ENCODE results near the gene BIN2. TPM values are rescaled to one million over a fixed set of nuclear protein-coding genes. Genes with fewer than 3 reads are reported as not detected.

Gene BIN2
- total and polyA plus RNA-seq, 10 of the 15 experiments (the other 5 are each of a cell fraction or from before 2014, with no cell fraction given): 8.6 to 42.9 (median 32.1) TPM

DNA sequence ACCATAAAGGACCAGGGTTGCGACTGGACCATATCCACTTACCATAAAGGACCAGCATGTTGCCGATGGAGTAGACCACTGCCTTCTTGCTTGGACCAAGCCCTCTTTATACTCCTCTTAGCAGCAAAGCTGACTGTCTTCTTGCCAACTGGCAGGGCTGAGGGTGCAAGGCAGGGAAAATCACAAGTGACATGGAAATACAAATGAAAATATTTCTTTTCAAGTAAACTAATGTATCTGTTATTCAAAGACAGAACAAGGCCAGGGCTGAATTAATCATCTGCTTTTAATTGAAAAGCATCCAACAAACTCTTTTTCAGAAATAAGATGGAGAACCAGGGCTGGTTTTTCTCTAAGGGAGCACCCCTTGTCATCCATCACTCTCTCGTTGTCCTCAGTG is 22.6 kb upstream of the BIN2 start, which contains the start of gene CELA1 (continued):
- no peak for TF ChIP-seq POU2F2 (IDR thresholded peaks at IDR 0.05; ENCODE audit: borderline replicate concordance, low read depth, low read length)
- TF ChIP-seq, protein P1, sequence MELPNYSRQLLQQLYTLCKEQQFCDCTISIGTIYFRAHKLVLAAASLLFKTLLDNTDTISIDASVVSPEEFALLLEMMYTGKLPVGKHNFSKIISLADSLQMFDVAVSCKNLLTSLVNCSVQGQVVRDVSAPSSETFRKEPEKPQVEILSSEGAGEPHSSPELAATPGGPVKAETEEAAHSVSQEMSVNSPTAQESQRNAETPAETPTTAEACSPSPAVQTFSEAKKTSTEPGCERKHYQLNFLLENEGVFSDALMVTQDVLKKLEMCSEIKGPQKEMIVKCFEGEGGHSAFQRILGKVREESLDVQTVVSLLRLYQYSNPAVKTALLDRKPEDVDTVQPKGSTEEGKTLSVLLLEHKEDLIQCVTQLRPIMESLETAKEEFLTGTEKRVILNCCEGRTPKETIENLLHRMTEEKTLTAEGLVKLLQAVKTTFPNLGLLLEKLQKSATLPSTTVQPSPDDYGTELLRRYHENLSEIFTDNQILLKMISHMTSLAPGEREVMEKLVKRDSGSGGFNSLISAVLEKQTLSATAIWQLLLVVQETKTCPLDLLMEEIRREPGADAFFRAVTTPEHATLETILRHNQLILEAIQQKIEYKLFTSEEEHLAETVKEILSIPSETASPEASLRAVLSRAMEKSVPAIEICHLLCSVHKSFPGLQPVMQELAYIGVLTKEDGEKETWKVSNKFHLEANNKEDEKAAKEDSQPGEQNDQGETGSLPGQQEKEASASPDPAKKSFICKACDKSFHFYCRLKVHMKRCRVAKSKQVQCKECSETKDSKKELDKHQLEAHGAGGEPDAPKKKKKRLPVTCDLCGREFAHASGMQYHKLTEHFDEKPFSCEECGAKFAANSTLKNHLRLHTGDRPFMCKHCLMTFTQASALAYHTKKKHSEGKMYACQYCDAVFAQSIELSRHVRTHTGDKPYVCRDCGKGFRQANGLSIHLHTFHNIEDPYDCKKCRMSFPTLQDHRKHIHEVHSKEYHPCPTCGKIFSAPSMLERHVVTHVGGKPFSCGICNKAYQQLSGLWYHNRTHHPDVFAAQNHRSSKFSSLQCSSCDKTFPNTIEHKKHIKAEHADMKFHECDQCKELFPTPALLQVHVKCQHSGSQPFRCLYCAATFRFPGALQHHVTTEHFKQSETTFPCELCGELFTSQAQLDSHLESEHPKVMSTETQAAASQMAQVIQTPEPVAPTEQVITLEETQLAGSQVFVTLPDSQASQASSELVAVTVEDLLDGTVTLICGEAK (IDR thresholded peaks at IDR 0.05; ENCODE audit: borderline replicate concordance): no peak

GRCh38 chr12:51345681-51346080 is 21.7 kb upstream of the BIN2 start:
- no peak overlapping the region for H3K9ac ChIP-seq (ENCODE audit: control insufficient read depth, insufficient read depth, low read length)
- H3K27me3 ChIP-seq (replicated peaks in 1 of 2; ENCODE audit: control insufficient read depth in 2 of 2, insufficient read depth in 2 of 2, low read length in 1 of 2): no peaks in the 10 kb centered on the region
- no peak overlapping the region for H2AFZ ChIP-seq (ENCODE audit: control insufficient read depth, low read depth, low read length)
- 82% methylated on average over 7 of the region's 7 CpGs for WGBS (ENCODE audit: insufficient coverage, insufficient replicate concordance, low lambda C conversion rate, missing lambda C conversion rate)
- CTCF ChIA-PET: interaction anchor here (0.6 to 1.3 kb wide), 2 partner anchors 248 to 577 kb away, joined by 3 to 4 read pairs; no protein-coding TSS in a partner anchor
- H3K27ac ChIP-seq (ENCODE audit: control insufficient read depth, insufficient read depth): no peak overlapping the region
- H3K9me3 ChIP-seq (replicated peaks; ENCODE audit: control insufficient read depth, insufficient read depth, low read length): no peaks in the 10 kb centered on the region
- ATAC-seq: no peak
- H3K79me2 ChIP-seq (ENCODE audit: control insufficient read depth, insufficient read depth, low read length): no peaks in the 10 kb centered on the region
- POLR2A ChIA-PET: no interaction called here
- H3K36me3 ChIP-seq (ENCODE audit: control insufficient read depth in 2 of 2, insufficient read depth in 2 of 2, low read length in 1 of 2): no peaks in the 10 kb centered on the region
- RAD21 ChIA-PET (ENCODE audit: unreplicated experiment): interaction anchor here (1.1 kb wide), 1 partner anchor 581 kb away, joined by 3 read pairs; no protein-coding TSS in a partner anchor
- in situ Hi-C loops (cut with MboI) (no loop called here), intact Hi-C loops (cut with micrococcal nuclease; ENCODE audit: unreplicated experiment) (no loop called here)
- FAIRE-seq: no peak
- H4K20me1 ChIP-seq (ENCODE audit: control insufficient read depth, insufficient read depth): no peaks in the 10 kb centered on the region
- BruUV-seq (replicated peaks): no TSS peak
- H3K4me3 ChIP-seq: no peak overlapping the region
- no peak for DNase-seq (ENCODE audit: low read depth, low spot score)
- H3K4me2 ChIP-seq (ENCODE audit: control insufficient read depth, insufficient read depth): no peak overlapping the region
- peaks cover 20% of the 10 kb centered on the region for H3K4me1 ChIP-seq (ENCODE audit: control insufficient read depth, insufficient read depth, low read length)
- SMC1A ChIA-PET (ENCODE audit: uncharacterized antibody, unreplicated experiment): interaction anchor here (0.6 to 1.6 kb wide), 3 partner anchors 9 to 739 kb away, joined by 3 to 7 read pairs (median 3); no protein-coding TSS in a partner anchor
- TF ChIP-seq CREB1 (IDR thresholded peaks at IDR 0.05; ENCODE audit: low read depth) (no peak), EZH2 (IDR thresholded peaks at IDR 0.05; ENCODE audit: borderline replicate concordance, control insufficient read depth, low read depth, low read length) (no peak), MTA2 (IDR thresholded peaks at IDR 0.05; ENCODE audit: low read depth) (no peak), SMAD1 (IDR thresholded peaks at IDR 0.05; ENCODE audit: low read depth, partially characterized antibody) (no peak), ETV6 (conservative IDR thresholded peaks at IDR 0.05 in 1 of 2, IDR thresholded peaks at IDR 0.05 in 1 of 2; ENCODE audit: borderline replicate concordance in 1 of 2, low read depth in 1 of 2) (no peak), TCF12 (IDR thresholded peaks at IDR 0.05; ENCODE audit: low read depth, low read length) (no peak), TBL1XR1 (IDR thresholded peaks at IDR 0.05; ENCODE audit: low read depth, low read length) (no peak), RBBP5 (conservative IDR thresholded peaks at IDR 0.05) (no peak), RAD21 (IDR thresholded peaks at IDR 0.05; ENCODE audit: insufficient read depth, low read depth, low read length) (no peak), ZNF24 (IDR thresholded peaks at IDR 0.05) (no peak), CBX3 (IDR thresholded peaks at IDR 0.05; ENCODE audit: borderline replicate concordance, low read depth) (no peak), NFYA (IDR thresholded peaks at IDR 0.05; ENCODE audit: borderline replicate concordance, low read depth, low read length) (no peak), ZNF384 (IDR thresholded peaks at IDR 0.05; ENCODE audit: borderline replicate concordance, low read depth, low read length) (no peak)
- TF ChIP-seq, protein P2, sequence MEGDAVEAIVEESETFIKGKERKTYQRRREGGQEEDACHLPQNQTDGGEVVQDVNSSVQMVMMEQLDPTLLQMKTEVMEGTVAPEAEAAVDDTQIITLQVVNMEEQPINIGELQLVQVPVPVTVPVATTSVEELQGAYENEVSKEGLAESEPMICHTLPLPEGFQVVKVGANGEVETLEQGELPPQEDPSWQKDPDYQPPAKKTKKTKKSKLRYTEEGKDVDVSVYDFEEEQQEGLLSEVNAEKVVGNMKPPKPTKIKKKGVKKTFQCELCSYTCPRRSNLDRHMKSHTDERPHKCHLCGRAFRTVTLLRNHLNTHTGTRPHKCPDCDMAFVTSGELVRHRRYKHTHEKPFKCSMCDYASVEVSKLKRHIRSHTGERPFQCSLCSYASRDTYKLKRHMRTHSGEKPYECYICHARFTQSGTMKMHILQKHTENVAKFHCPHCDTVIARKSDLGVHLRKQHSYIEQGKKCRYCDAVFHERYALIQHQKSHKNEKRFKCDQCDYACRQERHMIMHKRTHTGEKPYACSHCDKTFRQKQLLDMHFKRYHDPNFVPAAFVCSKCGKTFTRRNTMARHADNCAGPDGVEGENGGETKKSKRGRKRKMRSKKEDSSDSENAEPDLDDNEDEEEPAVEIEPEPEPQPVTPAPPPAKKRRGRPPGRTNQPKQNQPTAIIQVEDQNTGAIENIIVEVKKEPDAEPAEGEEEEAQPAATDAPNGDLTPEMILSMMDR (IDR thresholded peaks at IDR 0.05 in 2 of 3, conservative IDR thresholded peaks at IDR 0.05 in 1 of 3; ENCODE audit: control insufficient read depth in 2 of 3, extremely low read depth in 1 of 3, insufficient read depth in 1 of 3, low read depth in 3 of 3, low read length in 3 of 3): no peak
